Measurements from ENCODE around the gene C4BPA.

- TF ChIP-seq TAF1 (IDR thresholded peaks at IDR 0.05; ENCODE audit: borderline replicate concordance, insufficient read depth, low read length) (no peak), POLR2AphosphoS5 (IDR thresholded peaks at IDR 0.05; ENCODE audit: low read depth, low read length) (no peak), REST (IDR thresholded peaks at IDR 0.05; ENCODE audit: insufficient read depth in 1 of 2, low read depth in 2 of 2, low read length in 2 of 2) (no peak)
Observed at GRCh38 chr1:207084701-207085180, 19.3 kb upstream of the C4BPA start.

Data from PFSK-1 (cell line).